Measurements from ENCODE around the gene MDC1.
"Not testable (repeated sequence)": the region's sequence is repeated elsewhere in the genome, so short reads cannot be mapped to it uniquely, and the experiment has no call there.

The MDC1 gene

GRCh38 chr6:30717129-30717844 is at the start of gene MDC1:
Gene MDC1, minus strand, starts transcription at chr6:30717281. Its CDS starts 2,106 bp downstream, at chr6:30715175.
- peak; percentile 100 for DNase-seq

GRCh38 chr6:30766461-30767157 is 49.5 kb upstream of the MDC1 start:
- DNase-seq = no peak

- not testable (repeated sequence) for DNase-seq
These were observed 48.4 kb upstream of the MDC1 start for GRCh38 chr6:30765495-30765894.

- DNase-seq = not testable (repeated sequence)
These were observed 47.5 kb upstream of the MDC1 start for GRCh38 chr6:30764490-30765043.

- DNase-seq = peak; percentile 25
These were observed 46.8 kb upstream of the MDC1 start for GRCh38 chr6:30763618-30764489.

GRCh38 chr6:30763155-30763617 is 46.1 kb upstream of the MDC1 start:
- DNase-seq = no peak

- DNase-seq = no peak
These were observed 44.8 kb upstream of the MDC1 start for GRCh38 chr6:30761791-30762429.

GRCh38 chr6:30760549-30760948 is 43.5 kb upstream of the MDC1 start:
- no peak for DNase-seq

- DNase-seq = no peak
These were observed 42.6 kb upstream of the MDC1 start for GRCh38 chr6:30759575-30760239.

- DNase-seq = no peak
These were observed 40.3 kb upstream of the MDC1 start for GRCh38 chr6:30757261-30757904.

GRCh38 chr6:30756405-30757003 is 39.4 kb upstream of the MDC1 start:
- not testable (repeated sequence) for DNase-seq

- DNase-seq = no peak
These were observed 37.5 kb upstream of the MDC1 start for GRCh38 chr6:30754631-30755030.

GRCh38 chr6:30752157-30752927 is 35.3 kb upstream of the MDC1 start:
- DNase-seq = peak; percentile 93

GRCh38 chr6:30750379-30750668 is 33.2 kb upstream of the MDC1 start:
- DNase-seq = no peak

GRCh38 chr6:30749554-30750378 is 32.7 kb upstream of the MDC1 start:
- no peak for DNase-seq

GRCh38 chr6:30748851-30749540 is 31.9 kb upstream of the MDC1 start:
- DNase-seq = no peak

- no peak for DNase-seq
These were observed 31.1 kb upstream of the MDC1 start for GRCh38 chr6:30747902-30748769.

- no peak for DNase-seq
These were observed 30.2 kb upstream of the MDC1 start for GRCh38 chr6:30747300-30747687.

All from hematopoietic multipotent progenitor cell treated with erythropoietin and hydrocortisone succinate and interleukin-3 and kit ligand, for 4 days (in vitro differentiated cells).